Measurements from ENCODE around the gene CCR3.

Gene CCR3

DNA sequence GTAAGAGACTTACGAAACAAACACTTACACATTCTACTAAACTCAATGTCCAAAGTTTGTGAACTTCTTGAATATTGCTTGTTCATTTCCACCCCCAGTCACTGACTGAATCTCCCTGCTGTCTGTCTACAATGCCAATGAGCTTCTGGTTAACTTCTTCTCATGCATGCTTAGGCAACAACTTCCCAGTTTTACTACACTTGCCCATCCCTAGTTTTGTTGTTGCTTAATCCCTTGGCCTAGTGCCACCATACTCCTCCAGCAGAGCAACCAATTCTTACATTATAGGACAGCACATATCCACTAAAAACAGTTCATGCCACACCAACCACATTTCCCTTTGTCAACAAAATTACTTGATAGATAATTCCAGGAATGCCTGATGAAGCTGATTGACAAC is 70.7 kb downstream of the CCR3 start:
- TF ChIP-seq, protein P1, sequence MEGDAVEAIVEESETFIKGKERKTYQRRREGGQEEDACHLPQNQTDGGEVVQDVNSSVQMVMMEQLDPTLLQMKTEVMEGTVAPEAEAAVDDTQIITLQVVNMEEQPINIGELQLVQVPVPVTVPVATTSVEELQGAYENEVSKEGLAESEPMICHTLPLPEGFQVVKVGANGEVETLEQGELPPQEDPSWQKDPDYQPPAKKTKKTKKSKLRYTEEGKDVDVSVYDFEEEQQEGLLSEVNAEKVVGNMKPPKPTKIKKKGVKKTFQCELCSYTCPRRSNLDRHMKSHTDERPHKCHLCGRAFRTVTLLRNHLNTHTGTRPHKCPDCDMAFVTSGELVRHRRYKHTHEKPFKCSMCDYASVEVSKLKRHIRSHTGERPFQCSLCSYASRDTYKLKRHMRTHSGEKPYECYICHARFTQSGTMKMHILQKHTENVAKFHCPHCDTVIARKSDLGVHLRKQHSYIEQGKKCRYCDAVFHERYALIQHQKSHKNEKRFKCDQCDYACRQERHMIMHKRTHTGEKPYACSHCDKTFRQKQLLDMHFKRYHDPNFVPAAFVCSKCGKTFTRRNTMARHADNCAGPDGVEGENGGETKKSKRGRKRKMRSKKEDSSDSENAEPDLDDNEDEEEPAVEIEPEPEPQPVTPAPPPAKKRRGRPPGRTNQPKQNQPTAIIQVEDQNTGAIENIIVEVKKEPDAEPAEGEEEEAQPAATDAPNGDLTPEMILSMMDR (IDR thresholded peaks at IDR 0.05), result no peak
- no peak for TF ChIP-seq ZFX (IDR thresholded peaks at IDR 0.05; ENCODE audit: borderline replicate concordance)
- H3K27ac ChIP-seq, result no peak overlapping the region

DNA sequence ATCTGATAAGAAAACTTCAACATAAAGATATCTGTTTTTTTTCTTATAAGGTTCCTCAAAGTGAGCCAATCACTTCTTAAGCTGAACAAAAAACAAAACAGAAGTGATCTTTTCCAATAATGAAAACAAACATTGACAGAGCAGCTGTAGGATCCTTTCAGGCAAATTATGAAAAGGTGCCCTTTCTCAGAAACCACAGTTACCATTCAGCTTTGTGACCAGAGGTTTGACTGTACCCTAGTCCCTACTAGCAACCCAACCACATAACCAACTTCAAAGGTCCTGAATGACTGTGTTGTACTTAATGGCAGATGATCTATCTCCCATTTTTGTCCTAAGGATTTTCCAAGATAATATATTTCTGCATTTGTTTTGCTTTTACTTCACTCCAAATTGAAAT is 72.3 kb downstream of the CCR3 start:
- no peak overlapping the region for H3K27ac ChIP-seq
- no peak for TF ChIP-seq ZFX (IDR thresholded peaks at IDR 0.05; ENCODE audit: borderline replicate concordance)
- TF ChIP-seq, protein P1 (IDR thresholded peaks at IDR 0.05), result no peak

- no peak overlapping the region for H3K27ac ChIP-seq
- TF ChIP-seq, protein P1 (IDR thresholded peaks at IDR 0.05), result no peak
- TF ChIP-seq ZFX (IDR thresholded peaks at IDR 0.05; ENCODE audit: borderline replicate concordance), result no peak
These were observed 73.9 kb downstream of the CCR3 start for GRCh38 chr3:46316206-46316605.
